Ascending aorta (tissue), 2 donors: Measurements from ENCODE around the gene GSTT2. TPM values are rescaled to one million over a fixed set of nuclear protein-coding genes. Genes with fewer than 3 reads are reported as not detected.

ENCODE experiments used
- DNase-seq, 2 donors: peaks; one replicate each; pipeline ENCODE4 v3.0.0-alpha.2; 2019; ENCODE audit warnings: low spot score in 2 of 2
- H3K27ac ChIP-seq, 2 donors: fragments of 200-600 bp; sonication (generic); one replicate each; pipeline ENCODE4 v1.5.1; 2016 to 2017; ENCODE audit warnings: mild to moderate bottlenecking in 1 of 2
- H3K27me3 ChIP-seq: fragments of 200-600 bp; sonication (generic); one replicate; pipeline ENCODE4 v1.5.1; 2017
- H3K36me3 ChIP-seq, 2 donors: fragments of 200-600 bp; sonication (generic); one replicate each; pipeline ENCODE4 v1.5.1; 2016
- H3K4me1 ChIP-seq, 2 donors: fragments of 200-600 bp; sonication (generic); one replicate each; pipeline ENCODE4 v1.5.1; 2016 to 2017; ENCODE audit warnings: mild to moderate bottlenecking in 1 of 2
- H3K4me3 ChIP-seq, 2 donors: fragments of 200-600 bp; sonication (generic); one replicate each; pipeline ENCODE4 v1.5.1; 2016 to 2017; ENCODE audit warnings: mild to moderate bottlenecking in 1 of 2
- H3K9me3 ChIP-seq, 2 donors: fragments of 200-600 bp; sonication (generic); one replicate each; pipeline ENCODE4 v1.5.1; 2016
- CTCF ChIP-seq, 3 experiments: fragments of 200-600 bp in 2 of 3; fragments of 450-650 bp in 1 of 3; sonication (generic) in 2 of 3; IDR thresholded peaks; one replicate each; pipeline ENCODE4 v1.5.1; 2016 to 2019; ENCODE audit warnings: antibody characterized with exemption in 3 of 3, mild to moderate bottlenecking in 1 of 3, moderate library complexity in 1 of 3
- intact Hi-C: fragments of 100-400 bp; cut with DNase I; formaldehyde crosslinking; loops from one replicate; pipeline ENCODE4 v1.15.1; 2023
- total RNA-seq: library from RNA; depleted of rRNA; stranded (reverse); fragments of >200 nt; gene quantifications from one replicate; pipeline ENCODE4 v1.1.0, GENCODE V29; 2016

GSTT2 gene
- total RNA-seq, 1 donor from 2014 or later, result not detected

GRCh38 chr22:24005201-24005600 lies 25.3 kb downstream of the GSTT2 start, which contains the start of gene GSTT4:
GSTT4 (minus strand) TSS chr22:24005453; CDS start chr22:24005356, 97 bp downstream.
- no peak for DNase-seq
- H3K4me1 ChIP-seq, result peaks cover 0 to 5% of the 10 kb centered on the region in 2 donors
- H3K27me3 ChIP-seq, result no peaks in the 10 kb centered on the region
- peak within 1 kb of the TSS in 1 of 2 donors; percentile 28 for H3K4me3 ChIP-seq
- H3K9me3 ChIP-seq, result no peaks in the 10 kb centered on the region
- intact Hi-C loops, result no loop called here
- no peaks in the 10 kb centered on the region for H3K36me3 ChIP-seq
- peak within 1 kb of the TSS; percentile 42 to 54 for H3K27ac ChIP-seq
- TF ChIP-seq CTCF (IDR thresholded peaks at IDR 0.05), result no peak

- Histone ChIP-seq H3K27ac (no peak overlapping the region), H3K36me3 (no peaks in the 10 kb centered on the region), H3K4me1 (peaks cover 0 to 8% of the 10 kb centered on the region in 2 donors), H3K27me3 (no peaks in the 10 kb centered on the region), H3K4me3 (no peak overlapping the region), H3K9me3 (no peaks in the 10 kb centered on the region)
- intact Hi-C loops, result no loop called here
- no peak for DNase-seq
- TF ChIP-seq CTCF (IDR thresholded peaks at IDR 0.05), result no peak
These were observed 26.4 kb downstream of the GSTT2 start for GRCh38 chr22:24006207-24006913.

GRCh38 chr22:24006914-24007214 lies 26.9 kb downstream of the GSTT2 start:
- H3K27me3 ChIP-seq, result no peaks in the 10 kb centered on the region

GRCh38 chr22:24007253-24008021 lies 27.5 kb downstream of the GSTT2 start:
- no peaks in the 10 kb centered on the region for H3K9me3 ChIP-seq
- no peak for TF ChIP-seq CTCF (IDR thresholded peaks at IDR 0.05)
- peaks cover 2 to 8% of the 10 kb centered on the region in 2 donors for H3K4me1 ChIP-seq
- H3K4me3 ChIP-seq, result no peak overlapping the region
- no peak overlapping the region for H3K27ac ChIP-seq
- DNase-seq, result no peak
- no peaks in the 10 kb centered on the region for H3K36me3 ChIP-seq
- H3K27me3 ChIP-seq, result no peaks in the 10 kb centered on the region
- intact Hi-C loops, result no loop called here

More at GRCh38 chr22:24006914-24007214, 26.9 kb downstream of the GSTT2 start:
- intact Hi-C loops, result no loop called here
- Histone ChIP-seq H3K9me3 (no peaks in the 10 kb centered on the region), H3K4me1 (peaks cover 0 to 8% of the 10 kb centered on the region in 2 donors), H3K27ac (no peak overlapping the region), H3K4me3 (no peak overlapping the region), H3K36me3 (no peaks in the 10 kb centered on the region)
- TF ChIP-seq CTCF (IDR thresholded peaks at IDR 0.05), result no peak
- DNase-seq, result no peak

GRCh38 chr22:24008022-24008283 lies 28.0 kb downstream of the GSTT2 start:
- no peak for DNase-seq
- Histone ChIP-seq H3K9me3 (no peaks in the 10 kb centered on the region), H3K4me1 (peaks cover 4 to 10% of the 10 kb centered on the region in 2 donors), H3K36me3 (no peaks in the 10 kb centered on the region), H3K4me3 (no peak overlapping the region), H3K27ac (no peak overlapping the region), H3K27me3 (no peaks in the 10 kb centered on the region)
- no peak for TF ChIP-seq CTCF (IDR thresholded peaks at IDR 0.05)
- intact Hi-C loops, result no loop called here
